AG08396 (cell line): ENCODE results near the gene TES.
A peak's percentile ranks its signal among the peaks of the same experiment; 100 is the strongest.
"Not testable (repeated sequence)": the region's sequence is repeated elsewhere in the genome, so short reads cannot be mapped to it uniquely, and the experiment has no call there.

ENCODE experiments used
- DNase-seq: peaks from one replicate; pipeline ENCODE4 v3.0.0; 2012; ENCODE audit warnings: low spot score, mixed read lengths

The TES gene, protein sequence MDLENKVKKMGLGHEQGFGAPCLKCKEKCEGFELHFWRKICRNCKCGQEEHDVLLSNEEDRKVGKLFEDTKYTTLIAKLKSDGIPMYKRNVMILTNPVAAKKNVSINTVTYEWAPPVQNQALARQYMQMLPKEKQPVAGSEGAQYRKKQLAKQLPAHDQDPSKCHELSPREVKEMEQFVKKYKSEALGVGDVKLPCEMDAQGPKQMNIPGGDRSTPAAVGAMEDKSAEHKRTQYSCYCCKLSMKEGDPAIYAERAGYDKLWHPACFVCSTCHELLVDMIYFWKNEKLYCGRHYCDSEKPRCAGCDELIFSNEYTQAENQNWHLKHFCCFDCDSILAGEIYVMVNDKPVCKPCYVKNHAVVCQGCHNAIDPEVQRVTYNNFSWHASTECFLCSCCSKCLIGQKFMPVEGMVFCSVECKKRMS

DNA sequence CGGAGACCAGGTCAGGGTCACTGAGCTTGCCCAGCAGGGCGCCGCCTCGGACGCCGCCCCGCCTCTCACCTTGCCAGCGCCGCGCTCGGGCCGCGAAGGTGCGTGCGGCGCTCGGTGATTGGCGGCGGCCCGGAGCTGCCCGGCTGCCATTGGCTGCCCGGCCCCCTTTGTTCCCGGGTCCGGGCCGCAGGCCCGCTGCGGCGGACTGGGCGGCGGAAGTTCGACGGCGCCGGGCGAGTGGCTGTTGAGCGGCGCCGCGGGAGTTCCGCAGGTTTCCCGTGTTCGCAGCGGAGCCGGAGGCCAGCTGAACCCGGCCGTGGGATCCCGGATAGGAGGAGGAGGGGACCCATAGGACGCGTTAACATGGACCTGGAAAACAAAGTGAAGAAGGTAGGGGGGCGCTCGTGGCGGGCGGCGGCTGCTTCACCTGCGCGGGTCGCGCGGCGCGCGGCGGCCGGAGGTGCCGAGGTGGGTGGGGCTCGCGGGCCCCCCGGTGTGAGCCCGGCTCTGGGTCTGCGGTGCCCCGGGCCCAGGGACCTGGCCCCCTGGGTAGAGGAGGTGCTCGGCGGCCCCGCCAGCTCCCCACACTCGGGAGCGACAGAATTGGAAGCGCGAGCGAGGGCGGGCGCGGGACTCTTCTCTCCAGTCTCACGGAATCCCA, at the start of gene TES:
TES (plus strand) TSS at position 195 of the 661 bp plus-strand sequence; CDS start at position 364, 169 bp downstream.
- peak; percentile 30 for DNase-seq

DNA sequence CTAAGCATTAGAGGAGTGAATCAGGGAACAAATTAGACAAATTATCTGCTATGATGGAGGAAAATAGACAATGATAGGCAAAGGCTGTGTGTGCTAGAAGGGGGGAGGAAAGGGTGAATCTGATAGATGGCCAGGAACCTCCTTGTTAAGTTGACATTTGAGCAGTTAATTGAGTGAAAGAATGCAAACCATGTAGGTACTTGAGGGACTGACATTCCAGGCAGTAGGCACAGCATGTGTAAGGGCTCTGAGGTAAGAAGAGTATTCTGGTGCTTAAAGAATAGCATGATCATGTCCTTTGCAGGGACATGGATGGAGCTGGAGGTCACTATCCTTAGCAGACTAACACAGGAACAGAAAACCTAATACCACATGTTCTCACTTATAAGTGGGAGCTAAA, 48.6 kb upstream of the TES start:
- no peak for DNase-seq

DNA sequence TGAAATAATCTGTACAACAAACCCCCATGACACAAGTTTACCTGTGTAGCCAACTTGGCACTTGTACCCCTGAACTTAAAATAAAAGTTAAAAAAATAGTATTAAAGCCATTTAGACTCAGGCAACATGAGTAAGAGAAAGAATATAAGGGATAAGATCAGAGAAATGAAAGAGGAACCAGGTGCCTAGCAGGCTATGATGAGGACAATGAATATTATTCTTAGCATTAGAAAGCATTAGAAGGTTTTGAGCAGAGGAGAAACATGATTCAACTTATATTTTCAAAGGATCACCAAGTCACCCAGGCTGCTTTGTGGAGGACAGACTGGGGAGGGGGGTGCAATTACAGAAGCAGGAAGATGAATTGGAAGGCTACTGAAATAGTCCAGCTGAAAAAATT, 48.1 kb upstream of the TES start:
- DNase-seq = no peak

- DNase-seq = no peak
Measured at GRCh38 chr7:116162992-116163391, 47.3 kb upstream of the TES start.

- no peak for DNase-seq
Measured at GRCh38 chr7:116164552-116165306, 45.6 kb upstream of the TES start.

DNA sequence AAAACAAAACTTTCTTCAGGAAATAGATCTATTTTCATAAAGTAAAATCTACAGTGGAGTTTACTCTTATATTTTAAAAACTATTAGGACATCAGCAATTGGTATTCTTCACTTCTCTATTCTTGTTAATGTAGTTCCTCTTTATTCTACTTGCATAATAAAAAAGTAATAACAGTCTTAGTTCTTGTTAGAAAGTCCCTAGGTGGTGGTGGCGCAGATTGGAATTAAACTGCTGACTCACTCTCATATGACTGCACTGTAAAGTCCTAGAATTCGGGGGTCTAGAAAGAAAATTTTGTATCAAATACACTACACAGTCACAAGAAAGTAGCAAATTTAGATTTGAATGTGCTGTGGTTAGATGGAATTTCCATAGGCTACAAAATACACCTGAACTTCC, 44.6 kb upstream of the TES start:
- DNase-seq = no peak

GRCh38 chr7:116166156-116166555, 44.2 kb upstream of the TES start:
- no peak for DNase-seq

DNA sequence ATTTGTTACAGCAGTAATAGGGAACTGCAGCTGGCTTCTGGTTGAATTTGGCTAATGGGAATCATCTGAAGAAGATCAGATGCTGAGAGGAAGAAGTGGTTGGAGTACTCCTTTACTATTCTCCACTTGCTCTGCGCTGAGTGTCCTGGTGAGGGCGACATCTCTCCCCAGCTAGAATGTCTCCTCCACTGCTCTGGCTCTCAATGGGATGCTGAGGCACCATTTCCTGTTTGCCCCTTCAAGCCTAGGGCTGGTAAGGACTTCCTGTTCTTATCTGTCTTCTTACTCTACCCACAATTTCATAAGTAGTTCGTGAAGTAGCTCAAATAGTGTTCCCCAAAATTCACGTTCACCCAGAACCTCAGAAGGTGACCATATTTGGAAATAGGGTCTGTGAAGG, 43.2 kb upstream of the TES start:
- no peak for DNase-seq

- peak; percentile 36 for DNase-seq
Measured at GRCh38 chr7:116169060-116169459, 41.3 kb upstream of the TES start.

GRCh38 chr7:116170180-116170579, 40.2 kb upstream of the TES start:
- no peak for DNase-seq

GRCh38 chr7:116171094-116171493, 39.2 kb upstream of the TES start:
- no peak for DNase-seq

- DNase-seq = peak; percentile 12
Measured at GRCh38 chr7:116172353-116172752, 38.0 kb upstream of the TES start.

DNA sequence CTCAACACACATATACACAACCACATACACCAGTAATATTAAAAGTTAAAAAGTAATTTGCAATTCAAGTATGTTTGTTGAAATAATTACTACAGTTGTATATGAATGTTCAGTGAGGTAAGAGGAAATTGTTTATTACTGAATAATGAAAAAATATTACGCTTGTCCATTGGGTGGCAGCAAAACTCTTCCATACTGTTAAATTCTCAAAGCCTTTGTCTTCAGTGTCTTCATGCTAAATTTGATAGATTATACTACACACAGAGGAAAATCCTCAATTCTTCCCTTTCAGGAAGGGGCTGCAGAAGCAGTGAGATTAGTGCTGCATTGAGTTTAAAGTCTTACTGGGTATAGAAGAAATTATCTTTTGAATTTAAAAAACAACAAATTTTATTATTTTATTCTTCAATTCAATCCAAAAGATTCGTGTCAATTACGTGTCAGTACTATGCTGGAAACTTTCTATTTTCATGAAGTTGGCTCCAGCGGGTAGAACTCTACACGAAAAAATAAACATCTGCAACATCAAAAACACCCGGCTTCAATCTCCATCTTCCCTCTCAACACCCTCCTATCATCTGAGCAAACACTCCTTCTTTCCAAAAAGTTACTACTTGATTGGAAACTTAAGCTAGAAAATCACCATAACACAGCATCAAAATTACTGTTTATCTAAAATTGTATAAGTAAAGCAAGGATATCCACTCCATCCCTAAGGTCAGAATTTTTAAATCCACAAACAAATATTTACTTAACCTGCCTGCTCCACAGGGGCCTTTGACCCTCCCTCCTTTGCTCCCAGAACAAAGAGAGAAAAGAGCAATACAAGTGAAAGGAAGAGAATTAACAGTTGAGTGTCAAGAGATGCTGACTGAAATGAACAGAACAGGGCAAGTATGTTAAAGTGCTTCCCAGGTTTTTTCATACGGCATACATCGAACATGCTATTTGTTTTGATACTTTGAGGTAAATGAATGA, 37.0 kb upstream of the TES start:
- DNase-seq = peak; percentile 28

DNA sequence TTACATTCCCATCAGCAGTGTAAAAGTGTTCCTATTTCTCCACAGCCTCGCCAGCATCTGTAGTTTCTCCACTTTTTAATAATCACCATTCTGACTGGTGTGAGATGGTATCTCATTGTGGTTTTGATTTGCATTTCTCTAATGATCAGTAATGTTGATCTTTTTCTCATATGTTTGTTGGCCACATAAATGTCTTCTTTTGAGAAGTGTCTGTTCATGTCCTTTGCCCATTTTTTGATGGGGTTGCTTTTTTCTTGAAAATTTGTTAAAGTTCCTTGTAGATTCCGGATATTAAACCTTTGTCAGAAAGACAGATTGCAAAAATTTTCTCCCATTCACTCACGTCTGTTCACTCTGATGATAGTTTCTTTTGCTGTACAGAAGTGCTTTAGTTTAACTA, 35.2 kb upstream of the TES start:
- DNase-seq = not testable (repeated sequence)

DNA sequence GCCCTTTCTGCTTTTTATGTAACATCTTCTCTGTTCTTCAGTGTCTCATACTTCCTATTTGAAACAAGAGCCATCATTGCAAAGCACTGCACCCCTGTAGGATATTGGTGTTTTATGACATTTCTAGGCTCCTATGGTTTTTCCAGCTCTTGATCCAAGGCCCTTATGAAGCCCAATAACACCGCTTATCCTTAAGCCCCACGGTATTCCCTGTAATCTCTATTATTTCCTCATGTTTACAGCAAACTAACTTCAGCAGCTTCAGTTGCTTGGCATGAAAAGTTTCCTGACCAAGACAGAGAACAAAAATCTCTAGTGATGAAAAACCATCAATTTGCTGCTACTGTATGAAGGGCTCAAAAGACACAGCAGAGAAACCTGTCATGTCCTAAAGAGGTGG, 34.1 kb upstream of the TES start:
- DNase-seq = no peak

DNA sequence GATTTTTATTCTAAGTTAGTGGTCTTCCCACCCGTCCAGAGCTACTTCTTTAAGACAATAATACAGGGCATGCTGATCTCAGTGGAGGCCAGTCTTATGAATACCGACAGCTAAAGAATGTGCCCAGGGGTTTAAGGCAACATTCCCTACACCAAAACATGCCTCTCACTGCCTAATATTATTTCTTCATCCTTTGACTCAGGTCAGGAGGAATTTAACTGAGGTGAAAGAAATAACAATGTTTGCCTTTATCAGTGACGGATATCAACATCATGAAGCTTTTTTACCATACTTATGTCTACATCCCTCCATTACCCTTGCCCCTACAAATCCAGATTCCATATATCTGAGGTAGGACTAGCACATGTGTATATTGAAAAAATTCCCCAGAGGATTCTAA, 33.3 kb upstream of the TES start:
- DNase-seq = peak; percentile 53

DNA sequence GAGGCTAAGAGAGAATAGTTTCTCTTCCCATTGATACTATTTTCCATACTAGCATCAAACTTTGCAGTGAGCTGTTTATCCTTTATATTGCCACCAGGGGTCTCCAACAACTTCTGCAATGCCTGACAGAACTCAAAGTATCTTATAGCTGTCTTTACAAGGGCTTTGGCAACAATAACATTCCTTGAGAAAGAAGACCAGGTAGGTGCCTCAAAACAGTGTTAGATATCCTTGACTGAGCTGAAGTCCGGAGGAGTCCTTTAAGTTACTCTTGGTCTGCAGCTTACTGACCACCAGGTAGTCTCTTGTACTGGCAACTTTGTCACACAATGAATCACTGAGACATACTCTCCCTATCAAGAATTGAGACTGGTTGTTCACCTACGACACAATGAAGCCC, 30.0 kb upstream of the TES start:
- peak; percentile 57 for DNase-seq

DNA sequence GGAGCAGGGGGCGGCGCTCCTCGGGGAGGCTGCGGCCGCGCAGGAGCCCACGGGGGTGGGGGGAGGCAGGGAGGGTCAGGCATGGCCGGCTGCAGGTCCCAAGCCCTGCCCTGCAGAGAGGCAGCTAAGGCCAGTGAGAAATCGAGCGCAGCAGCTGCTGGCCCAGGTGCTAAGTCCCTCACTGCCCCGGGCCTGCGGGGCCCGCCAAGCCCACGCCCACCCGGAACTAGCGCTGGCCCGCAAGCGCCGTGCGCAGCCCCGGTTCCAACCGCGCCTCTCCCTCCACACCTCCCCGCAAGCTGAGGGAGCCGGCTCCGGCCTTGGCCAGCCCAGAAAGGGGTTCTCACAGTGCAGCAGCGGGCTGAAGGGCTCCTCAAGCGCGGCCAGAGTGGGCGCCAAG, 28.3 kb upstream of the TES start:
- no peak for DNase-seq

DNA sequence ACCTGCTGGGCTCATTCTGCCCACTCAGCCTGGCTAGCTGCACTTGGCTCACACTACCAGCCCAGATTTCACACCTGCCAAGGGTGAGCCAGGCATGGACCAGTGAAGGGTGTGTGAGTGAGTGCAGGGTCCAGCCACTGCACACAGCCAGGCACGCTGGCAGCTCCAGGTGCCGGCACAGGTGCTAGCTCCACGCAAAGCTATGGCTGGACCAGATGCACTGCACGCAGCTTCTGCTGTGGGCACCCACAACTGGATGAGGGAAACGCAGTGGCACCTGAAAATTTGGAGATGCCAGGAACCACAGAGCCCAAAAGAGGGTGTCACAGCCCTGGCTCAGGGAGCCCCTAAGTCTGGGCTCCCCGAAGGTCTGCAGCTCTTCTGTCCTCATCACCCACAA, 24.9 kb upstream of the TES start:
- DNase-seq = no peak

DNA sequence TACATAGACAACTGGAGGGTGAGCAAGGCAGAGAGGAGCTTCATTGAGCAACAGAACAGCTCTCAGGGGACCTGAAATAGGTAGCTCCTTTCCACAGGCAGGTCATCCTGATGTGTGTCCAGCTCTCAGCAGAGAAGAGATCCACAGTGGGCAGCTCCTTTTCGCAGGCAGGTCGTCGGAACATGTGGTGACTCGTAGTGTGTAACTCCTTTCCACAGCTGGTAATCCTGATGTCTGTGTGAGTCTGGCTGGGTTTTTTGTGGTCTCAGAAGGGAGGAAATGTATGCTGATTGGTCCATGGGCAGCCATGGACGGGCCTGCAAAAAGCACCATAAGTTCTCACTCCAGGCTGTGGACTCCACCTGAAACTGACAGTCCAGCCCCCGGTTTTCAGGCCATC, 24.4 kb upstream of the TES start:
- DNase-seq = no peak

DNA sequence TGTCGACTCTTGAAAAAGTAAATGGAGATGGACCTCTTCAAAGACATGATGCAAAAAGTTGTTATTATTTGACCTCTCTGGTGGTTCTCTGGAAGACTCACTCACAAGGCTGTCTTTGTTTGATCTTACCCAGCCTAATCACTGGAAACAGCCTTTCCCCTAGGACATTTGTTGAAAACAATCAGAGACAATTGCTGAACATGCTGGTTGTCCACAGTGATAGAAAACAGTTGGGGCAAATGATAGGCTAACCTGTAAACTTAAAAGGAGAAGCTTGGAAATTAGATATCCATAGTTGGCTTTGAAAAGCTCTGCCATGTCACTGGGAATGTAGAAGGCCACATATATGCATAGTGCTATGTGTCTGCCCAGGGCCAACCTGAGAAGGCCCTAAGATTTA, 22.9 kb upstream of the TES start:
- no peak for DNase-seq
